GM19468 (cell line): Measurements from ENCODE around the gene VCL.
"Not testable (repeated sequence)": the region's sequence is repeated elsewhere in the genome, so short reads cannot be mapped to it uniquely, and the experiment has no call there.

ENCODE experiments used
- ATAC-seq: cut with Tn5 transposase; IDR thresholded peaks from one replicate; pipeline ENCODE4 v1.9.1; 2021; ENCODE audit warnings: mild to moderate bottlenecking, moderate library complexity, moderate number of reproducible peaks; ENCODE audit not compliant: unreplicated experiment; ENCODE audit errors: extremely low read depth

Gene VCL

GRCh38 chr10:74033702-74034101 lies 35.8 kb downstream of the VCL start:
- ATAC-seq, result no peak

GRCh38 chr10:74034301-74034700 lies 36.4 kb downstream of the VCL start:
- no peak for ATAC-seq

GRCh38 chr10:74035303-74035702 lies 37.4 kb downstream of the VCL start:
- ATAC-seq, result no peak

- ATAC-seq, result no peak
Measured at GRCh38 chr10:74036474-74036873, 38.6 kb downstream of the VCL start.

GRCh38 chr10:74039561-74040145 lies 41.7 kb downstream of the VCL start:
- ATAC-seq, result no peak

GRCh38 chr10:74040200-74041126 lies 42.5 kb downstream of the VCL start:
- ATAC-seq, result no peak

GRCh38 chr10:74044419-74044818 lies 46.5 kb downstream of the VCL start:
- no peak for ATAC-seq

- ATAC-seq, result no peak
Measured at GRCh38 chr10:74047304-74047703, 49.4 kb downstream of the VCL start.

GRCh38 chr10:74047871-74048270 lies 50.0 kb downstream of the VCL start:
- no peak for ATAC-seq

GRCh38 chr10:74048433-74048832 lies 50.5 kb downstream of the VCL start:
- ATAC-seq, result no peak

- ATAC-seq, result no peak
Measured at GRCh38 chr10:74049955-74050354, 52.0 kb downstream of the VCL start.

GRCh38 chr10:74050653-74051052 lies 52.7 kb downstream of the VCL start:
- ATAC-seq, result no peak

GRCh38 chr10:74051736-74052342 lies 53.9 kb downstream of the VCL start:
- no peak for ATAC-seq

- ATAC-seq, result no peak
Measured at GRCh38 chr10:74052994-74053393, 55.1 kb downstream of the VCL start.

- no peak for ATAC-seq
Measured at GRCh38 chr10:74055383-74056049, 57.6 kb downstream of the VCL start.

- no peak for ATAC-seq
Measured at GRCh38 chr10:74056050-74056818, 58.3 kb downstream of the VCL start.

GRCh38 chr10:74058071-74058470 lies 60.2 kb downstream of the VCL start:
- no peak for ATAC-seq

GRCh38 chr10:74058658-74059057 lies 60.7 kb downstream of the VCL start:
- no peak for ATAC-seq

- ATAC-seq, result no peak
Measured at GRCh38 chr10:74061104-74061503, 63.2 kb downstream of the VCL start.

GRCh38 chr10:74061978-74062377 lies 64.1 kb downstream of the VCL start:
- ATAC-seq, result not testable (repeated sequence)
